ENCODE data around the gene GNB5.

GNB5 gene

GRCh38 chr15:52107238-52107637 is 84.0 kb downstream of the GNB5 start:
- peaks cover 0 to 17% of the 10 kb centered on the region in 2 donors for H3K4me1 ChIP-seq (ENCODE audit: control insufficient read depth in 1 of 2, insufficient read depth in 2 of 2, low read length in 2 of 2)
- H3K9me3 ChIP-seq (ENCODE audit: control insufficient read depth in 1 of 2, low read length in 2 of 2): no peaks in the 10 kb centered on the region
- H3K36me3 ChIP-seq (ENCODE audit: control insufficient read depth in 1 of 2, insufficient read depth in 2 of 2, low read length in 2 of 2): no peaks in the 10 kb centered on the region
- peaks cover 8% of the 10 kb centered on the region for H3K27me3 ChIP-seq (ENCODE audit: low read depth, low read length)
- no peak overlapping the region for H3K4me3 ChIP-seq (ENCODE audit: low read depth in 1 of 2, low read length in 2 of 2)
- no peak overlapping the region for H3K27ac ChIP-seq (ENCODE audit: low read length)

GRCh38 chr15:52106641-52107040 is 84.6 kb downstream of the GNB5 start:
- H3K27ac ChIP-seq (ENCODE audit: low read length): no peak overlapping the region
- H3K27me3 ChIP-seq (ENCODE audit: low read depth, low read length): peaks cover 4% of the 10 kb centered on the region
- no peak overlapping the region for H3K4me3 ChIP-seq (ENCODE audit: low read depth in 1 of 2, low read length in 2 of 2)
- H3K36me3 ChIP-seq (ENCODE audit: control insufficient read depth in 1 of 2, insufficient read depth in 2 of 2, low read length in 2 of 2): no peaks in the 10 kb centered on the region
- H3K9me3 ChIP-seq (ENCODE audit: control insufficient read depth in 1 of 2, low read length in 2 of 2): no peaks in the 10 kb centered on the region
- H3K4me1 ChIP-seq (ENCODE audit: control insufficient read depth in 1 of 2, insufficient read depth in 2 of 2, low read length in 2 of 2): peaks cover 0 to 11% of the 10 kb centered on the region in 2 donors

GRCh38 chr15:52105846-52106245 is 85.3 kb downstream of the GNB5 start:
- H3K27ac ChIP-seq (ENCODE audit: low read length): no peak overlapping the region

GRCh38 chr15:52104532-52105004 is 86.6 kb downstream of the GNB5 start:
- Histone ChIP-seq H3K4me1 (ENCODE audit: control insufficient read depth in 1 of 2, insufficient read depth in 2 of 2, low read length in 2 of 2) (peaks cover 0 to 14% of the 10 kb centered on the region in 2 donors), H3K27me3 (ENCODE audit: low read depth, low read length) (no peaks in the 10 kb centered on the region), H3K9me3 (ENCODE audit: control insufficient read depth in 1 of 2, low read length in 2 of 2) (no peaks in the 10 kb centered on the region), H3K27ac (ENCODE audit: low read length) (no peak overlapping the region), H3K4me3 (ENCODE audit: low read depth in 1 of 2, low read length in 2 of 2) (no peak overlapping the region), H3K36me3 (ENCODE audit: control insufficient read depth in 1 of 2, insufficient read depth in 2 of 2, low read length in 2 of 2) (no peaks in the 10 kb centered on the region)

More at GRCh38 chr15:52105846-52106245, 85.3 kb downstream of the GNB5 start:
- Histone ChIP-seq H3K4me1 (ENCODE audit: control insufficient read depth in 1 of 2, insufficient read depth in 2 of 2, low read length in 2 of 2) (peaks cover 0 to 12% of the 10 kb centered on the region in 2 donors), H3K4me3 (ENCODE audit: low read depth in 1 of 2, low read length in 2 of 2) (no peak overlapping the region), H3K36me3 (ENCODE audit: control insufficient read depth in 1 of 2, insufficient read depth in 2 of 2, low read length in 2 of 2) (no peaks in the 10 kb centered on the region), H3K27me3 (ENCODE audit: low read depth, low read length) (no peaks in the 10 kb centered on the region), H3K9me3 (ENCODE audit: control insufficient read depth in 1 of 2, low read length in 2 of 2) (no peaks in the 10 kb centered on the region)

GRCh38 chr15:52103217-52104207 is 87.7 kb downstream of the GNB5 start:
- Histone ChIP-seq H3K4me3 (ENCODE audit: low read depth in 1 of 2, low read length in 2 of 2) (no peak overlapping the region), H3K4me1 (ENCODE audit: control insufficient read depth in 1 of 2, insufficient read depth in 2 of 2, low read length in 2 of 2) (peaks cover 0 to 14% of the 10 kb centered on the region in 2 donors), H3K36me3 (ENCODE audit: control insufficient read depth in 1 of 2, insufficient read depth in 2 of 2, low read length in 2 of 2) (no peaks in the 10 kb centered on the region), H3K9me3 (ENCODE audit: control insufficient read depth in 1 of 2, low read length in 2 of 2) (no peaks in the 10 kb centered on the region), H3K27me3 (ENCODE audit: low read depth, low read length) (no peaks in the 10 kb centered on the region), H3K27ac (ENCODE audit: low read length) (no peak overlapping the region)

- Histone ChIP-seq H3K4me3 (ENCODE audit: low read depth in 1 of 2, low read length in 2 of 2) (no peak overlapping the region), H3K4me1 (ENCODE audit: control insufficient read depth in 1 of 2, insufficient read depth in 2 of 2, low read length in 2 of 2) (peaks cover 0 to 14% of the 10 kb centered on the region in 2 donors), H3K27me3 (ENCODE audit: low read depth, low read length) (no peaks in the 10 kb centered on the region), H3K36me3 (ENCODE audit: control insufficient read depth in 1 of 2, insufficient read depth in 2 of 2, low read length in 2 of 2) (no peaks in the 10 kb centered on the region), H3K9me3 (ENCODE audit: control insufficient read depth in 1 of 2, low read length in 2 of 2) (no peaks in the 10 kb centered on the region), H3K27ac (ENCODE audit: low read length) (no peak overlapping the region)
These were observed 88.7 kb downstream of the GNB5 start for GRCh38 chr15:52102463-52102862.

GRCh38 chr15:52101542-52102323 is 89.5 kb downstream of the GNB5 start:
- Histone ChIP-seq H3K4me3 (ENCODE audit: low read depth in 1 of 2, low read length in 2 of 2) (no peak overlapping the region), H3K36me3 (ENCODE audit: control insufficient read depth in 1 of 2, insufficient read depth in 2 of 2, low read length in 2 of 2) (no peaks in the 10 kb centered on the region), H3K27ac (ENCODE audit: low read length) (no peak overlapping the region), H3K4me1 (ENCODE audit: control insufficient read depth in 1 of 2, insufficient read depth in 2 of 2, low read length in 2 of 2) (peaks cover 0 to 14% of the 10 kb centered on the region in 2 donors), H3K27me3 (ENCODE audit: low read depth, low read length) (no peaks in the 10 kb centered on the region), H3K9me3 (ENCODE audit: control insufficient read depth in 1 of 2, low read length in 2 of 2) (no peaks in the 10 kb centered on the region)

- no peaks in the 10 kb centered on the region for H3K36me3 ChIP-seq (ENCODE audit: control insufficient read depth in 1 of 2, insufficient read depth in 2 of 2, low read length in 2 of 2)
- no peaks in the 10 kb centered on the region for H3K9me3 ChIP-seq (ENCODE audit: control insufficient read depth in 1 of 2, low read length in 2 of 2)
- H3K4me3 ChIP-seq (ENCODE audit: low read depth in 1 of 2, low read length in 2 of 2): no peak overlapping the region
- no peak overlapping the region for H3K27ac ChIP-seq (ENCODE audit: low read length)
- no peaks in the 10 kb centered on the region for H3K27me3 ChIP-seq (ENCODE audit: low read depth, low read length)
- peaks cover 0 to 14% of the 10 kb centered on the region in 2 donors for H3K4me1 ChIP-seq (ENCODE audit: control insufficient read depth in 1 of 2, insufficient read depth in 2 of 2, low read length in 2 of 2)
These were observed 90.3 kb downstream of the GNB5 start for GRCh38 chr15:52100807-52101442.

GRCh38 chr15:52099651-52100272 is 91.4 kb downstream of the GNB5 start:
- Histone ChIP-seq H3K36me3 (ENCODE audit: control insufficient read depth in 1 of 2, insufficient read depth in 2 of 2, low read length in 2 of 2) (no peaks in the 10 kb centered on the region), H3K4me3 (ENCODE audit: low read depth in 1 of 2, low read length in 2 of 2) (no peak overlapping the region), H3K9me3 (ENCODE audit: control insufficient read depth in 1 of 2, low read length in 2 of 2) (no peaks in the 10 kb centered on the region), H3K4me1 (ENCODE audit: control insufficient read depth in 1 of 2, insufficient read depth in 2 of 2, low read length in 2 of 2) (peaks cover 0 to 14% of the 10 kb centered on the region in 2 donors), H3K27me3 (ENCODE audit: low read depth, low read length) (no peaks in the 10 kb centered on the region), H3K27ac (ENCODE audit: low read length) (no peak overlapping the region)

GRCh38 chr15:52098323-52098722 is 92.9 kb downstream of the GNB5 start:
- Histone ChIP-seq H3K4me1 (ENCODE audit: control insufficient read depth in 1 of 2, insufficient read depth in 2 of 2, low read length in 2 of 2) (peaks cover 0 to 8% of the 10 kb centered on the region in 2 donors), H3K27ac (ENCODE audit: low read length) (no peak overlapping the region), H3K36me3 (ENCODE audit: control insufficient read depth in 1 of 2, insufficient read depth in 2 of 2, low read length in 2 of 2) (no peaks in the 10 kb centered on the region)

More at GRCh38 chr15:52098323-52098722, 92.9 kb downstream of the GNB5 start:
- no peaks in the 10 kb centered on the region for H3K9me3 ChIP-seq (ENCODE audit: control insufficient read depth in 1 of 2, low read length in 2 of 2)
- no peaks in the 10 kb centered on the region for H3K27me3 ChIP-seq (ENCODE audit: low read depth, low read length)
- H3K4me3 ChIP-seq (ENCODE audit: low read depth in 1 of 2, low read length in 2 of 2): no peak overlapping the region

Measured in muscle layer of duodenum (tissue), 2 donors.